HUDEP-2 (cell line): ENCODE results near the gene DPP10.
A peak's percentile ranks its signal among the peaks of the same experiment; 100 is the strongest.
"Not testable (repeated sequence)": the region's sequence is repeated elsewhere in the genome, so short reads cannot be mapped to it uniquely, and the experiment has no call there.

Experiments
- DNase-seq, 76 experiments: peaks; one replicate each; lab custom pipeline; 2025; ENCODE audit not compliant: unreplicated experiment in 76 of 76; lab: John Stamatoyannopoulos, UW

DPP10 gene

GRCh38 chr2:115374981-115375380 is 932.5 kb downstream of the DPP10 start:
- no peak for DNase-seq

GRCh38 chr2:115384399-115384798 is 942.0 kb downstream of the DPP10 start:
- no peak for DNase-seq

DNA sequence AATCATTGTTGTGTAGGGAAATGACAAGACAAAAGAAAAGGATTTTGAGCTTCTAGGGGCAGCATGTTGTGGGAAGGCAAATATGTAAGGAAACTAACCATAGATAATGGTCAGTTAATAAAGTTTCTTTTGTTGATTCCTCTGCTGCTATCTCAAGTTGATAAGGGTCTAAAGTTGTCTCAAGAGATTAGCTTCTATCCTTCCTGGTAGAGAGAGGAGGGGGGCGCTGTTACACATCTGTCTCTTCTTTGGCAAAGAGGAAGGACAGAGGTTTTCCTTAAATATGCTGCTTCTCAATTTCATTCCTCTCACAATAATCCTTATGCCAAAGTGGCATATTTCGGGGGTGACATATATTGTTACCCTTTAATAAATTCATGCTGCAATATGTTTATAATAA is 944.0 kb downstream of the DPP10 start:
- no peak for DNase-seq

DNA sequence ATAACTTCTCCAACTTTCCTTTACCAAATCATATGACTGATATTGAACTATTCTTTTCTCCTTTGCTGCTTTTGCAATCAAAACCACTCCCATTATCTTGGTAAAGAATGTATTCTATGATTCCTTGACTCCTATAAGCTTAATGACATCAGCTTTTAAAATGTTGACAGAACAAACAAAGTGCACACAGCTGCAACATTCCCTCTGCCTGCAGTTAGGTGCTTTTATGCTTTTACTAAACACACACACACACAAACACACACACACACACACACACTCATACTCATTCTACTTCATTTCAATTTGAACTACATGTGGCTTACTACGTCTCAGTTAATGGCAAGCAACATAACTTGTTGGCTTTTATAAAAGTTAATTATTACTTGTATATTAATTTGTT is 946.6 kb downstream of the DPP10 start:
- DNase-seq: no peak

DNA sequence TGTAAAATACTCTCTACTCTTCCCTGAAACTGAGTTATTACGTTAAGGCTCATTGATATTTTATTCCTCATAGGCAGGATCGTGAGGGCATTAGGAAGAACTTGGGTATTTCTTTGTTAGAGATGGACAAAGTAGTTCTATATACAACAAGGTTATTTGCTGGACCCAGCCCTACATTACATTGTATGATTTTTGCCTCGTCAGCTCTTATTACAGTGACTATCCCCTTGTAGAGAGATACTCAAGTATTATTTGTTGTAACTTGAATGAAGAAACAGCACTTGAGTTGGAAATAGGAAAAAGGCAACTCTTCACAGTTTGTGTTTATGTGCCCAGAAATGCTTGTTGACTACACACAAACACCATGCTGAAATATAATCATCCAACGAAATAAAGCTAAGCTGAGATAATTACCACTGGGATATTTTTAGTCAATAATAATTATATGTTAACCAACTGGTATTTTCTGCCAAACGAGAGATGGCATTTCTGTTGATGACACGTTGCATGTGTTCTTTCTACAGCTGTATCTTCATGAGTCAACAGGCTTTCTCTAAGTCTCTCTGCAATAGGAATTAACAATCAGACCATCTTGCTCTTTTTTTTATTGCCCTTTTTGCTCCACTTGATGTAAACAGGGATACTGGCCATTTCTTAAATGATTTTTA is 947.6 kb downstream of the DPP10 start:
- no peak for DNase-seq

DNA sequence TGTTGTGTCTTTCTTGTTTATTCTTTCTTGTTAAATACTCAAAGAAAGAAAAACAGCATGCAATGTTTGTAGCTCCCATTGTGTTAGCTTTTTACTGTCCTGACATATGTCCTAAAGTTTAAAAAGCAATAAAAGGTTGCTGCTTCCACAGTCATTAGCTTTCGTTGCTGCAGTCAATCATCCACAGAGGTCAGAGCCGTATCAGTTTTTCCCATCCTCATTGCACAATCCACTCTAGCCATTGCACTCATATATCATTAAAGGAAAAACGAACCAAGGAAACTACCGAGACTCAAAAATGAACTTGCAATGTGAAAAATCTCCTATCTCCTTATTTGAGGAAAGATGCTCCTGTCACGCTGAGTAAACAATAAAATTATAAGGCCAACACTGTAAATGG is 954.1 kb downstream of the DPP10 start:
- DNase-seq: no peak

- no peak for DNase-seq
These were observed 958.5 kb downstream of the DPP10 start for GRCh38 chr2:115400940-115401339.

GRCh38 chr2:115412501-115412900 is 970.1 kb downstream of the DPP10 start:
- DNase-seq: no peak

DNA sequence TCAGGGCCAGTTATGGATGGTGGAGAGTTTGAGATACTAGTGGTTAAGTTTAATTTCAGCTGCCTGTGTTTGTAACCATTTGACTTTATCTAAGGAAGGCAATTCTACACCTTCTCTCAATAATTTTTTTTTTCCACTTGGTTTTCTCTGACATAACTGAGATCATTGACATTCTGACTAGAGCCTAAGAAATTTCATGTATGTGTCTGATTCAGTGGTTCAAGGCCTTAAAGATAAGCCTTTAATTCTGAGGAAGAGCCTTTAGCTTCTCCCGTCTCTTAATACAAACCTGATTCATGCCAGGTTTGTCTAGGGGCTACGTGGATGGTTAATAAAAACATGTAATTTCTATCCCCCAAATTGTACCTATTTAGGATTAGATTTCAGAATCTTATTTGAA is 971.4 kb downstream of the DPP10 start:
- DNase-seq: no peak

DNA sequence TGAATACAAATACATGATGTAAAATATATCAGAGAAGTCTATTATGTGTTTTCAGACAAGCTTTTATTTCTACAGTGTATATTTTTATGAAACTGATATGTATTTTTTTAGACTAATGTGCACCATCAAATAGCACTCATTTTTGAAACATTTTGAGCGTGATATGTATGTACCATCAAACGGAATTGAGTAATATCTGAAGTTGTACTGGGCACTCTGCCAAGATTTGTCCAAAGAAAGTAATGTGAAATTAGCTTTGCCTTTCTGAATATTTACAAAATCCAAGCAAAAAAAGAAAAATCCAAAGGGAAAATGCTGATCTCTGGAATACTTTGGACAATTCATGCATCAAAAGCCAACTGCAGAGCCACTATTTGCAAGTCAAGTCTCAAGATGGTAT is 972.0 kb downstream of the DPP10 start:
- DNase-seq: no peak

DNA sequence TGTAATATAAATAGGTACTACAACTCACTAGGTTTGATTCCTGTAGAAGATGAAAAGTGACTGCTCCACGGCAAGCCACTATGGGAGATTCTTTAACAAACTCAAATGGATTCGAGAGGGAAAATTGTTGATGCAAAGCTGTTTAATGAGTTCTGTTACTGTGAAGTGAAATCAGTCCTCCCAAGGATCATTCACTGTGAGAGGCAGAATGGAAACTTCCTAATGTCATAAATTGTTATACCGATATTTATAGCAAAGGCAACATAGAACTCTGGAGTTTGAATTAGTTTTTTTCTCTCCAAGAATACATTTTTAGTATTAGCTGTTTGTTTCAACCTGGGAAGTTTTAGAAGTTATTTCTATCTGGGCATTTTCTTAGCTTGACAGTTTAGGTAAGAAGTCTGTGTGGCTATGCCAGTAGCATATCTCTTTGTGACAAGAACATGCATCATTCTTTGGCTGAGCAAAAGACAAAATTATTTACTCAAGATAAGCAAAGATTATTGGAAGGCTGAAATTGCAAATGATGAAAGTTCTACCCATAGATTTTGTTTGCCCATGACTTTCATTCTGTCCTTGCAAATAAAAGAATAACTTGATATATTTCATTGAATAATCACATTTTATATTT is 979.7 kb downstream of the DPP10 start:
- DNase-seq: no peak

DNA sequence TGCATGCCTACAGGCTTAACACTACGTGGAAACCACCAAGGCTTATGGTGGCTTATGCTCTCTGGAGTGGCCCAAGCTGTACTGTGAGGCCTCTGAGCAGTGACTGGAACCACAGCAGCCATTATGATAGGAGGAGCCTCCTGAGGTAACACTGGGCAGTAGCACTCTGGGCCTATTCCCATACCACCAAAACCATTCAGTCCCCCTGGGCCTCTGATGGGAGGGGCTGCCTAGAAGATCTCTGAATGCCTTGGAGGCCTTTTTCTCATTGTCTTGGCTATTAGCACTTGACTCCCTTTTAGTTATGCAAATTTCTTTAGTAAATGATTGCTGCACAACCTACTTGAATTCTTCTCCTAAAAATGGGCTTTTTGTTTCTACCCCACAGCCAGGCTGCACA is 985.0 kb downstream of the DPP10 start:
- DNase-seq: peak in 1 of 76 experiments; percentile 2

DNA sequence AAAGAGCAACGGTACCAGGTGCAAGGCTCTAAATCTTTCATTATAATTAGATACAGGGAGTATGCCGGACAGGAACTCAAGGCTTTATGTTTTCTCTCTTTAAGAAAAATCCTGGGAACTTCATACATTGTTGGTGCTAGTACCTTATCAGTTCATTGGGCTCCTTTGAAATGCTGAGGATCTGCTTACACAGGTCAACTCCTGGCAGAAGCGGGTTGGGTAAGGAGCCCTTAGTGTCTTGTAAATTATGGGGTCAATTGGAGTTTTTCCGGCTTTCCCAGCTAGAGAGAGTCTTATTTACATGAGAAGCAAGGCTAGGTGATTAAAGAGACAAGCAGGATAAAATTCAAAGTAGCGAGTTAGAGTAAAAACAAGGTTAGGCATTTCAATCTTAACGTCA is 998.3 kb downstream of the DPP10 start:
- DNase-seq: not testable (repeated sequence)

GRCh38 chr2:115443539-115444185 is 1001.2 kb downstream of the DPP10 start:
- no peak for DNase-seq

- DNase-seq: no peak
These were observed 1017.6 kb downstream of the DPP10 start for GRCh38 chr2:115460008-115460407.

- DNase-seq: no peak
These were observed 1038.3 kb downstream of the DPP10 start for GRCh38 chr2:115480741-115481140.

- no peak for DNase-seq
These were observed 1039.4 kb downstream of the DPP10 start for GRCh38 chr2:115481842-115482241.

GRCh38 chr2:115483666-115484065 is 1041.2 kb downstream of the DPP10 start:
- no peak for DNase-seq

- no peak for DNase-seq
These were observed 1042.0 kb downstream of the DPP10 start for GRCh38 chr2:115484486-115484885.

GRCh38 chr2:115484983-115485382 is 1042.5 kb downstream of the DPP10 start:
- no peak for DNase-seq

GRCh38 chr2:115491186-115491793 is 1048.8 kb downstream of the DPP10 start:
- DNase-seq: no peak

DNA sequence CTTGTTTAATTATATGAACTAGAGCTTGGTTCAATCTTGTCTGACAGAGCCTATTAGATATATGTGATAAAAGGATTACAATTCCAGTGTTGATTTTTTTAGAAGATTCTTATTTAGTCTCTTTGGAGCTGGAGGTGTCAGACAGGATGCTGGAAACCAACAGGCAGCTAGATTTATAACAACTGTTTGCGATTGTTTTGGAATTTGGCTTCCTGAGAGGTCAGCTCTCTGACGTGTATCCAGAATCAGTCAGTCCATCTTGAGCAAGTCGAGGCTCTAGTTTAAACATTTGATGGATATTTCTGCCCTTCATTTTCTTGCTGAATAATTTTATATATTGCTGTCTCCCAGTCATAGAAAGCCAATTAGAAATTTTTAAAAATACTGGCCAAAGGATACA is 1062.9 kb downstream of the DPP10 start:
- no peak for DNase-seq
